ENCODE results near the gene LRFN2. TPM values are rescaled to one million over a fixed set of nuclear protein-coding genes. Genes with fewer than 3 reads are reported as not detected.

Gene LRFN2
- total RNA-seq, 1 donor from 2014 or later: not detected

GRCh38 chr6:40606526-40606925 is 19.4 kb upstream of the LRFN2 start:
- Mint-ChIP-seq H3K4me1 (no peaks in the 10 kb centered on the region), H3K4me3 (no peak overlapping the region), H3K36me3 (no peaks in the 10 kb centered on the region), H3K9me3 (no peaks in the 10 kb centered on the region), H3K27ac (no peak overlapping the region), H3K27me3 (ENCODE audit: low read depth) (peaks cover 87% of the 10 kb centered on the region)
- no peak for DNase-seq (ENCODE audit: low spot score in 2 of 2, unreplicated experiment in 2 of 2)
- TF ChIP-seq, protein P1, sequence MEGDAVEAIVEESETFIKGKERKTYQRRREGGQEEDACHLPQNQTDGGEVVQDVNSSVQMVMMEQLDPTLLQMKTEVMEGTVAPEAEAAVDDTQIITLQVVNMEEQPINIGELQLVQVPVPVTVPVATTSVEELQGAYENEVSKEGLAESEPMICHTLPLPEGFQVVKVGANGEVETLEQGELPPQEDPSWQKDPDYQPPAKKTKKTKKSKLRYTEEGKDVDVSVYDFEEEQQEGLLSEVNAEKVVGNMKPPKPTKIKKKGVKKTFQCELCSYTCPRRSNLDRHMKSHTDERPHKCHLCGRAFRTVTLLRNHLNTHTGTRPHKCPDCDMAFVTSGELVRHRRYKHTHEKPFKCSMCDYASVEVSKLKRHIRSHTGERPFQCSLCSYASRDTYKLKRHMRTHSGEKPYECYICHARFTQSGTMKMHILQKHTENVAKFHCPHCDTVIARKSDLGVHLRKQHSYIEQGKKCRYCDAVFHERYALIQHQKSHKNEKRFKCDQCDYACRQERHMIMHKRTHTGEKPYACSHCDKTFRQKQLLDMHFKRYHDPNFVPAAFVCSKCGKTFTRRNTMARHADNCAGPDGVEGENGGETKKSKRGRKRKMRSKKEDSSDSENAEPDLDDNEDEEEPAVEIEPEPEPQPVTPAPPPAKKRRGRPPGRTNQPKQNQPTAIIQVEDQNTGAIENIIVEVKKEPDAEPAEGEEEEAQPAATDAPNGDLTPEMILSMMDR (IDR thresholded peaks at IDR 0.05; ENCODE audit: unreplicated experiment): no peak

DNA sequence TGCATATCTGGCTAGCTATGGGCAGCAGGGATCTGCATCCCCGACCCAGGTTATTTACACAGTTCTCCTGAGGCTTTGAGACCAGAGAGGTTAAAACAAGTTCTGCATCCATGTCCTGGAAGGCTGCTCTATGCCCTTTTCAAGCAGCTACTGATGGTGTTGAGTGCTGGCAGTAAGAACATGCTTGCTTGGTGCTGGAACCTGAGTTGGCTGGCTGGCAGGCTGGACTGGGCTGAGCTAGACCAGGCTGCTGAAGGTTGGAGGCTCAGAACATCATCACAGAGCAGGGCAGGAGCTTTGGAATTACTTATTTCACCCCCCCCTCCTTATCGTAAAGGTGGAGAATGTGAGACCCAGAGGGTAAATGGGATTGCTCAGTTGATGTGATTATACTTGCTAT is 16.9 kb upstream of the LRFN2 start:
- Mint-ChIP-seq H3K4me1 (no peaks in the 10 kb centered on the region), H3K36me3 (no peaks in the 10 kb centered on the region), H3K9me3 (no peaks in the 10 kb centered on the region), H3K4me3 (no peak overlapping the region), H3K27ac (no peak overlapping the region), H3K27me3 (ENCODE audit: low read depth) (peaks cover 84% of the 10 kb centered on the region)
- DNase-seq (ENCODE audit: low spot score in 2 of 2, unreplicated experiment in 2 of 2): no peak
- TF ChIP-seq, protein P1 (IDR thresholded peaks at IDR 0.05; ENCODE audit: unreplicated experiment): no peak

DNA sequence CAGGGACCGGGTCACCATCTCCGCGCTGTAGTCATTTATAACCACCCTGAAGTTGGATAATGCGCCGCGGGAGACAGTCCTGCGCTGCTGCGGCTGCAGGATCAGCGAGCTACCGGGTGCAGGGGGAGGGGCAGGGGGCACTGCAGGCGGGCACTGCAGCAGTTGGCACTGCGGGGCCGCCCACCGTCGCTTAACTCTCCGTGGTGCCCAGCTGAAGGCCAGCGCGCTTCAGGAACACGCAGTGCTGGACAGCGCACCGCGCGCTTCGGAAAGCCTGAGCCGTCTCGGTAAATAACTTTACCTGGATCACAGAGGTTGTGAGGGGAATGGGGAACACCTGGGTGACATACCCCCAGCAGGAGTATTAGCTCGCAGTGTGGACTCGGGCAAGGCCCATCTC is 12.4 kb upstream of the LRFN2 start:
- Mint-ChIP-seq H3K36me3 (no peaks in the 10 kb centered on the region), H3K9me3 (no peaks in the 10 kb centered on the region), H3K4me3 (no peak overlapping the region), H3K27ac (no peak overlapping the region), H3K4me1 (no peaks in the 10 kb centered on the region), H3K27me3 (ENCODE audit: low read depth) (peaks cover 72% of the 10 kb centered on the region)
- no peak for DNase-seq (ENCODE audit: low spot score in 2 of 2, unreplicated experiment in 2 of 2)
- TF ChIP-seq, protein P1 (IDR thresholded peaks at IDR 0.05; ENCODE audit: unreplicated experiment): no peak

DNA sequence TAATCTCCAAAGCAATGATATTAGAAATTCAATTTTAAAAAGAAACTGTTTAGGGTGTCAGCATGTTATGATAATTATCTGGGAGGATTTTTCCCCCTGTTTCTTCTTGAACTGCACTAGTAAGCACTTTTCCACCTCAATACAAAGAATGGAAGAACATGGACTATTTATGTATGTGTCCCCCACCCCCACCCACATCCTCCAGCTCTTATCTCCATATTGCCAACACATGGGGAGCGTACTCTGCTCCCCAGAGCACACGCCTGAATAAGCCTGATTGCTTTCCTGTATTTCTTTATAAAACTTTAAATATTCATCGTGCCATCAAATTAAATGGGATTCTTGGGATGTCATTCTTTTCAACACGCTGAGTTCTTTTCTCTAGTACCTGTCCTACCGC is 11.4 kb upstream of the LRFN2 start:
- Mint-ChIP-seq H3K27me3 (ENCODE audit: low read depth) (peaks cover 61% of the 10 kb centered on the region), H3K27ac (no peak overlapping the region), H3K4me3 (no peak overlapping the region), H3K9me3 (no peaks in the 10 kb centered on the region), H3K36me3 (no peaks in the 10 kb centered on the region), H3K4me1 (no peaks in the 10 kb centered on the region)
- TF ChIP-seq, protein P1 (IDR thresholded peaks at IDR 0.05; ENCODE audit: unreplicated experiment): no peak
- DNase-seq (ENCODE audit: low spot score in 2 of 2, unreplicated experiment in 2 of 2): no peak

DNA sequence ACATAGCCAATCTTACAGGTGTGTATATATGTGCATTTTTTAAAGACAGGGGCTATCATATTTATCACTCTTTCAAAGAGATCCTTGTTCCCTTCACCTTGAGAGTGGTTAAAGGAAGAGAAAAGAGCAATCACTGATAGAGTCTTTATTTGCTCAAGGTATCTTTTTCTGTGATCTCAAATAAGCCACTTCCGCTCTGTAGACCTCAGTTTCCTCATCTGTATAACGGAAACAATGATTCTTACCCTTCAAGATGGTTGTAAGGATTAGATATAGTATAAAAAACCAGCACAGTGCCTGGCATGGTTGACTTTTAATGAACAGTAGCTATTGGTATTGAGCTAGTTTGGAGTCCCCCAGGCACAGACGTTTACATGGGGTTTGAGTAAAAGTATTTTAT is 10.1 kb upstream of the LRFN2 start:
- no peaks in the 10 kb centered on the region for H3K36me3 Mint-ChIP-seq
- TF ChIP-seq, protein P1 (IDR thresholded peaks at IDR 0.05; ENCODE audit: unreplicated experiment): no peak
- H3K27me3 Mint-ChIP-seq (ENCODE audit: low read depth): peaks cover 51% of the 10 kb centered on the region
- H3K27ac Mint-ChIP-seq: no peak overlapping the region
- H3K4me3 Mint-ChIP-seq: no peak overlapping the region
- no peak for DNase-seq (ENCODE audit: low spot score in 2 of 2, unreplicated experiment in 2 of 2)
- no peaks in the 10 kb centered on the region for H3K4me1 Mint-ChIP-seq
- no peaks in the 10 kb centered on the region for H3K9me3 Mint-ChIP-seq

- Mint-ChIP-seq H3K9me3 (no peaks in the 10 kb centered on the region), H3K27ac (no peak overlapping the region), H3K4me1 (peaks cover 19% of the 10 kb centered on the region), H3K36me3 (no peaks in the 10 kb centered on the region), H3K27me3 (ENCODE audit: low read depth) (peaks cover 85% of the 10 kb centered on the region), H3K4me3 (no peak overlapping the region)
- DNase-seq (ENCODE audit: low spot score in 2 of 2, unreplicated experiment in 2 of 2): no peak
- TF ChIP-seq, protein P1 (IDR thresholded peaks at IDR 0.05; ENCODE audit: unreplicated experiment): no peak
These were observed 1.3 kb upstream of the LRFN2 start for GRCh38 chr6:40588480-40588879.

All from mesothelial cell of epicardium (in vitro differentiated cells).